Progenitor cell of endocrine pancreas (in vitro differentiated cells): ENCODE results near the gene GFOD2. TPM values are rescaled to one million over a fixed set of nuclear protein-coding genes. Genes with fewer than 3 reads are reported as not detected.

Experiments used
- DNase-seq: peaks from one replicate; pipeline ENCODE4 v3.0.0; 2021; ENCODE audit warnings: low spot score; ENCODE audit not compliant: unreplicated experiment
- H3K27ac Mint-ChIP-seq: 2 replicates; pipeline ENCODE4 v1.8.0; 2021; ENCODE audit warnings: mild to moderate bottlenecking, moderate library complexity, mixed read lengths
- H3K27me3 Mint-ChIP-seq: 2 replicates; pipeline ENCODE4 v1.8.0; 2021; ENCODE audit warnings: mixed read lengths
- H3K36me3 Mint-ChIP-seq: 2 replicates; pipeline ENCODE4 v1.8.0; 2022; ENCODE audit warnings: mixed read lengths; ENCODE audit not compliant: insufficient read depth
- H3K4me1 Mint-ChIP-seq: 2 replicates; pipeline ENCODE4 v1.8.0; 2021; ENCODE audit warnings: low read depth, mixed read lengths
- H3K4me3 Mint-ChIP-seq: 2 replicates; pipeline ENCODE4 v1.8.0; 2021; ENCODE audit warnings: low read depth, mild to moderate bottlenecking, moderate library complexity, mixed read lengths
- H3K9me3 Mint-ChIP-seq: 2 replicates; pipeline ENCODE4 v1.8.0; 2021; ENCODE audit warnings: low read depth, mixed read lengths
- CTCF ChIP-seq: fragments of 200-600 bp; sonication (generic); IDR thresholded peaks from one replicate; pipeline ENCODE4 v1.5.0; 2021; ENCODE audit warnings: antibody characterized with exemption, mild to moderate bottlenecking; ENCODE audit not compliant: unreplicated experiment
- total RNA-seq: library from RNA; stranded (reverse); gene quantifications from 2 replicates; pipeline ENCODE4 v1.2.1, GENCODE V29; 2021

Gene GFOD2
- total RNA-seq, 1 donor from 2014 or later, result 38.8 TPM

GRCh38 chr16:67746846-67747245, 27.7 kb upstream of the GFOD2 start:
- Mint-ChIP-seq H3K4me3 (no peak overlapping the region), H3K9me3 (no peaks in the 10 kb centered on the region), H3K36me3 (peaks cover 10% of the 10 kb centered on the region), H3K27ac (no peak overlapping the region), H3K27me3 (no peaks in the 10 kb centered on the region), H3K4me1 (no peaks in the 10 kb centered on the region)
- no peak for TF ChIP-seq CTCF
- DNase-seq, result no peak

GRCh38 chr16:67741118-67741517, 22.0 kb upstream of the GFOD2 start:
- no peaks in the 10 kb centered on the region for H3K9me3 Mint-ChIP-seq
- H3K27ac Mint-ChIP-seq, result no peak overlapping the region
- H3K36me3 Mint-ChIP-seq, result peaks cover 14% of the 10 kb centered on the region
- no peak for TF ChIP-seq CTCF
- H3K4me1 Mint-ChIP-seq, result no peaks in the 10 kb centered on the region
- no peak for DNase-seq
- no peak overlapping the region for H3K4me3 Mint-ChIP-seq
- no peaks in the 10 kb centered on the region for H3K27me3 Mint-ChIP-seq

GRCh38 chr16:67740391-67740790, 21.3 kb upstream of the GFOD2 start:
- Mint-ChIP-seq H3K27ac (no peak overlapping the region), H3K9me3 (no peaks in the 10 kb centered on the region), H3K4me1 (no peaks in the 10 kb centered on the region), H3K27me3 (no peaks in the 10 kb centered on the region), H3K36me3 (peaks cover 13% of the 10 kb centered on the region), H3K4me3 (no peak overlapping the region)
- DNase-seq, result no peak
- TF ChIP-seq CTCF, result no peak

- Mint-ChIP-seq H3K4me1 (no peaks in the 10 kb centered on the region), H3K9me3 (no peaks in the 10 kb centered on the region), H3K27me3 (no peaks in the 10 kb centered on the region), H3K27ac (no peak overlapping the region), H3K36me3 (peaks cover 6% of the 10 kb centered on the region), H3K4me3 (no peak overlapping the region)
- no peak for TF ChIP-seq CTCF
- no peak for DNase-seq
These were observed 17.7 kb upstream of the GFOD2 start for GRCh38 chr16:67736858-67737257.

GRCh38 chr16:67734731-67735201, 15.7 kb upstream of the GFOD2 start:
- Mint-ChIP-seq H3K4me1 (no peaks in the 10 kb centered on the region), H3K27me3 (no peaks in the 10 kb centered on the region), H3K36me3 (peaks cover 4% of the 10 kb centered on the region), H3K9me3 (no peaks in the 10 kb centered on the region), H3K4me3 (no peak overlapping the region), H3K27ac (no peak overlapping the region)
- no peak for TF ChIP-seq CTCF
- no peak for DNase-seq
